NCI-H146 treated with DMSO at 0.1 percent for 48 hours (cell line): ENCODE results near the gene ALK.

Source experiments
- DNase-seq: peaks from one replicate; lab custom pipeline; 2025; ENCODE audit not compliant: unreplicated experiment; lab: John Stamatoyannopoulos, UW

ALK gene

DNA sequence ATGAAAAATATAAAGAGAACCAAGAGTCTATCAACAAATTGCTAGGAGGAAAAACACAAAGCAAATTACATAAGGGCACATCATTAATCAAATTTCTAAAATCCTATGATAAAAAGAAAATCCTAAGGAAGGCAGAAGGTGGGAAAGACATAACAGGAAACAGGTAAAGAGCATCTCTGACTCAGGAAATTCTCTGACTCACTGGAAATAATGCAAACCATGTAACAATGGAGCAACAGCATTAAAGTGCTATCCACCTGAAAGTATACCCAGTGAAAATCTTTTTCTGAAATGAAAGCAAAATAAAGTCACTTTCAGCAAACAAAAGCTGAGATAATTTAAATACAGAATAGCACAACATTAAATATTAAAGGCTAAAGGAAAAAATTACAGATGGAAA, 10.9 kb downstream of the ALK start:
- no peak for DNase-seq

DNA sequence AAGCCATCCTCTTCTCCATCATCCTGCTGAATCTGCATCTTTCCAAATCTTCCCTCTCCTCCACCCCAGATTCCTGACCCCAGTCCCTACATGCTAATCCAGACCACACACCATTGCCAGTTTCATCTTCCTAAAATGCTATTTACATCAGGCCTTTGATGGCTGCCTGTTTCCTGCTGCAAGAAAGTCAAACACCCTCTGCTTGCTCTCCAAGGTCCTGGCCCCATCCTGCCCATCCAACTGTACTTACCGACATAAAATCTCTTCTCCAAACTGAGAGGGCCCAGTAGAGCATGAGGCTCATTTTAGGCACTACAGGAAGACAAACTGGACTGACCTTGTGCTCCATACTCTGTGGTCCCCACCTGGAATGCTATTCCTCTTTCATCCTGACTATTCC, 19.0 kb downstream of the ALK start:
- DNase-seq, result no peak

DNA sequence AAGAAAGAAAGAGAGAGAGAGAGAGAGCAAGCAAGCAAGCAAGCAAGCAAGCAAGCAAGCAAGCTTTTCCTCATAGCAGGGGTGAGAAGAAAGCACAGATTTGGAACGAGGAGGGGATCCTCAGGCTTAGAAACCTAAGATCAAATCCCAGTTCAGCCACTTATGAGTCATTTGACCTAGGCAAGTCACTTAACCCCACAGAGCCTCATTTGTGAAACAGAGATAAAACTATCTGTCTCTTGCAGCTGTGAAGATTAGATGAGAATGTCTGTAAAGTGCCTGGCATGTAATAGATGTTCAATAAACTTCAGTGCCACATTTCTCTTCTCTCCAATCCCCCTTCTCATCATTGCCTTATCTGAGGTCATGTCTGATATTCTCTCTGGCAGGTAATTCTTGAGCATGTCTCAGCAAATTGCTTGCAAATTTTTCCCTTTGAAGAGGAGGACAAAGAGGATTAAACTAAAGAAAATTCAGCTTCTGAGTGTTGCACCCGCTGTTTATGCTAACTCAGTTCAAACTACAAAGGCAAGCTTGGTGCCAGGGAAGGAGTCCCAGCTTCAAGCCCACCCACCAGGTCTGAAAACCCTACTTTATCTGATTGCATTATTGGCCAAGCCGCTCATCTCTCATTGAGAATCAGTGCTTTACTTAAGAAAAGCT, 20.3 kb downstream of the ALK start:
- no peak for DNase-seq

DNA sequence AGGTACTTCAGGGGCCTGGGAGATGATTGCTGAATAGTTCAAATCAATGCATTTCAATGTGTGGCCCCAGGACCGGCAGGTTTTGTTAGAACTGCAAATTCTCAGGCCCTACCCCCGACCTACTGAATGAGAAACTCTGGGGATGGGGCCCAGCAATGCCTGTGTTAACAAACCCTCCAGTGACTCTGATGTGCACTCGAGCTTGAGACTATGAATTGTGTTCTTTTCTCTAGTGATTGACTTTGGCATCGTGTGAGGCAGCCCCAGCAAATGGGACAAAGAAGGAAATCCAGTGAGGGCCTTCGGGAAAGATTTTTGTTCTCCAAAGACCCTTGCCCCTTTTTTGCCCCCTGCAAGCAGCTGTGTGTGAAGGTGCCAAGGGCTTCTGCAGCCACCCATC, 22.4 kb downstream of the ALK start:
- DNase-seq, result no peak

DNA sequence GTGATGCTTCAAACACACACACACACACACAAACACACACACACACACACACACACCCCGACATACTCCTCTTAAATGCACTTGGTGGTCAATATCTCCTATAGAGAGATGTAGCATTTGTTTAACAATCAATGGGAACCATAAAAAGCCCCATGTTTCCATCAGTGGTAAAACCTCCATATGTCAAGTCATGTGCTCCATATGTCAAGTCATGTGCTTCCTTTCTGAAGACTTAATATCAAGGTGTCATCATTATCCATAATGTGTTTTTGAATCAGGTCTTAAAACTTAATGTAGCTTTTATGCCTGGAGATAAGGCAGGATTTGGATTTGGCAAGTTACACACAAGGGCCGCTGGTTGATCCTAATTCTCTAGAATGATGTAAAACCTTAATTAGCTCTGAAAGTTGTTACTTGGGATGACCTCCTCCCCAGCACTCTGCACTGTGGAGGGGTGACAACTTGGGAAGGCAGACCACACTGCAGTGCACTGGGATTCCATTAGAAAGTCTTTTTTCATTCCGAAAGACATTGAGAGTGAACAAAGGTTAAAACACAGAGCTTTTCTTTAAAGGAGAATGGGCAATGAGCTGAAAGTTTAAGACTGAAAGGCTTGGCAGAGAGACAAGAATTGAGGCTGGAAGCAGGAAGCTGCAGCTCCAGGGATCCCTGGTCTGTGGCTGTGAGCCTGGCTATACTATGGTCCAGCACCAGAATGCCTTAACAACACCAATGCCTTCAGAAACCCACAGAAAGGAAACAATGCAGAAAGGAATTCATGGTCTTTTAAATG, 26.4 kb downstream of the ALK start:
- no peak for DNase-seq

DNA sequence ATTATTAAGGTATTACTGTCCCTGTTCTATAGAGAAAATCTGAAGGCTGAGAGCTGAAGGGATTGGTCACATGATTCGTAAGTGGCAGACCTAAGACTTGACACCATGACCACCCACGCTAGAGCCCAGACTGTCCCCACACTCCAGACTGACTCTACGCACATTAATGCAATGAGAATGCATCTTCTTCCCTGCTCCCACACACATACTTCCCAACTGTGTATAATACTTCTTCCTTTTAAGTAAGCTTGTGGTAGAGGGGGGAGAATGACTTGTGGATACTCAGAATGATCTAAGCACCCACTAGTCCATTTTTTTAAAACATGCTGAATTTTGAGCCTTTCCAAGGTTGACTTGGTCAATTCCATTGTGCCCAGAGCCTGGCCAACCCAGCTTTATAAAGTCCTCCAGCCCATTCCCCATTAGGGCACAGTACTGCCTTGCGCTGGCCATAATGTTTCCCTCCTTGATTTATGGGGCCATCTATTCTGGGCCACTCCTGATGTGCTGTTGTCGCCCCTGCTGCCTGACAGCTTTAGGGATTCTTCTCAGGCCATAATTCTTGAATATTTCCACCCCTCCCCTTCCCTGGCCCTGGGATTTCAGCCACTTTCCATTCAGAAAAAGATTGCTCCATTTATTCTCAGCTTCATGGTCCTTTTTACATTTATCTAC, 28.7 kb downstream of the ALK start:
- DNase-seq, result no peak

DNA sequence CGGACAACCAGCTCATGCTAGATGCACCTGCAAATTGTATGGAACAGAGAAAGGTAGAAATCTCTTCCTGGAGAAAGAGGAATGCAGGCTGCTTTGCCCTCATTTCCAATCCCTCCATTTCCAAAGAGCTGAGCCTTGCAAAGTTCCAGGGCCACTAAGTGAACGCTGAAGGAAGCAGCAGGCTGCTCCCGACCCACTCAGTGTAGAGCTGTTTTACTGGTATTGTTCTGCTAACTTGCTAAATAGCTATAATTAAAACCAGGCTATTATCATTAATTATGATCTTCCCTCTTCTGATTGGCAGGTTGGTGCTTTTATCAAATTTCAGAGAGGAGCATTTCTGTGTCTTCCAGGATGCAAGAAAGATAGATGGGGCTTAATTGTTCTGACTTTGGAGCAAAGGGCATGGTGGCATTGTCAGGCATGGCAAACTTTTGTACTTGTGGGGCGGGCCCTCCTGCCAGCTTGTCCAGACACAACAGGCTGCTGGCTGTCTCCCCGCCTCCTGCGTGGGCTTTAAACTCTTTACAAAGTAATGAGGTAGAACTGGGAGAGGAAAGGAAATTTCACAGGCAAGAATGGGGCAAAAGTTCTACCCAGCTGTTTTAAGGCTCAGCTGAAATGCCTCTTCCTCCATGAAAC, 40.2 kb downstream of the ALK start:
- no peak for DNase-seq

DNA sequence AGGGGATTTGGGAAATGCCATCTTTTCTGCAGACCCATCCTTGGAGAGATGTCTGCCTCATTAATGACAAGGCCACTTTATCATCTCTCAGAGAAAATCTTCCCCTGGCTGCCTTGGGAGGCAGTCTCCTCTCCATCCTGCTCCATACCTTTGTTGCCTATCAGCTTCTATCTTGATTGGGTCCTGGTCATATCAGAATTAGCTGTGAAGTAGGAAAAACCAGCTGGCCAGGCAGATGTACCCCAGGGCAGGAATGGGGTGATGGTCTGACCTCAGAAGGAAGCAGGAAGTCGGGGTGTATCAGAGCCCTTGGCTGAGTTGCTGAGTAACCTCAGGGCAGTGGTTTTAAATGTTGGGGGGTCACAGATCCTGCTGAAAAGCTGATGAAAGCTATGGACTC, 41.3 kb downstream of the ALK start:
- DNase-seq, result no peak

DNA sequence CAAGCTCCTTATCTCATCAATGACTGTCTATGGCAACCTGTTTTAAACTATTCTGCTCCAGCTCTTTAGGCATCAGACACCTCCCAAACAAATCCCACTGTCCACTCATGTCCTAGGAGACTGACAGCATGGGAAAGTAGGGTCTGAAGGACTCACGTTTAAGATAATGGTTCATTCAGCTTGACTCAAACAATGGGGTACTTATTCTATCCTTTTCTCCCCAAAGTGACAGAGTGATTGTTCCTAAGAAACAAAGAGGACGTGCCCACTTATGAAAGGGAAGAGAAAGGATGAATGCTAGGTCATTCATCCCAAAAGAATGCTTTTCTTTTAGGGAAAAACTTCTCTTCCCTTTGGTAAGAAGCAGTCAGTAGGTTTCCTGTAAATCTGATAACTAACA, 41.9 kb downstream of the ALK start:
- no peak for DNase-seq

DNA sequence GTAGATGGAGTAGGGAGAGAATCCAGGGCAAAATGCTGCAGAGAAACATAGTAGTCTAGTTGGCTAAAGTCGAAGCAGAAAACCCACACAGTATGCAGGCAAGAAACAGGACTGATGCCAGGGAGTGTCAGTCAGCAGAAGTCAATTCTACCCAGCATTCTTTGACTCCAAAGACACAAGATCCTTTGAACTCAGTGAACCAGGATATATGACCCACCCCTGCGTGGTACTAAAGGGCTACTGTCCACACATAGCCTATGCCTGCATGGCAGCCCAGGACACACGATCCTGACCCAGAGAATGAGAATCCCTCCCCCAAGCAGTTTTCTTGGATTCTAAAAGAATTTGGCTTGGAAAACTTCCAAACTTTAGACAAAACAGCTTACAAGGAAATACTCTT, 42.5 kb downstream of the ALK start:
- DNase-seq, result no peak

DNA sequence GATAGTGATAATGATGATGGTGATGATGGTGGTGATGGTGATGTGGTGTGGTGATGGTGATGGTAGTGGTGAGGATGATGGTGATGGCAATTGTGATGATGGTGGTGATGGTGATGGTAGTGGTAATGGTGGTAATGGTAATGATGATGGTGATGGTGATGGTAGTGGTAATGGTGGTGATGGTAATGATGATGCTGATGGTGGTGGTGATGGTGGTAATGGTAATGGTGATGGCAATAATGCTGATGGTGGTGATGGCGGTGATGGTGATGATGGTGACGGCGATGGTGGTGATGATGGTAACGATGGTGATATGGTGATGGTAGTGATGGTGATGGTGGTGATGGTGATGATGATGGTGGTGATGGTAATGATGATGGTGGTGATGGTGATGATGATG, 45.0 kb downstream of the ALK start:
- DNase-seq, result no peak

DNA sequence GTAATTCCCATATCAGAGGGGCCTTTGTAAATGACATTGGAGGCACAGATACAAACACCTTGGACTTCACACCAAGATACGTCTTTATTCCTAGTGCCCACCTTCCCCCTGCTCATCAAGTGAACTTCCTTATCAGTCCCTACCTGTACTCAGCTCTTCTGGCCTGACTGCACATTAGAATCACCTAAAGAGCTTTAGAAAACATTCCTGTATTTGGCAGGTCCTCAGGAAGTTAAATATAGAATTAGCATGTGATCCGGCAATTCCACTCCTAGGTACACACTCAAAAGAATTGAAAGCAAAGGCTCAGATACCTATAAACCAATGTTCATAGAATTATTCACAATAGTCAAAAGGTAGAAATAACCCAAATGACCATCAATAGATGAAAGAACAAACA, 46.6 kb downstream of the ALK start:
- DNase-seq, result no peak

DNA sequence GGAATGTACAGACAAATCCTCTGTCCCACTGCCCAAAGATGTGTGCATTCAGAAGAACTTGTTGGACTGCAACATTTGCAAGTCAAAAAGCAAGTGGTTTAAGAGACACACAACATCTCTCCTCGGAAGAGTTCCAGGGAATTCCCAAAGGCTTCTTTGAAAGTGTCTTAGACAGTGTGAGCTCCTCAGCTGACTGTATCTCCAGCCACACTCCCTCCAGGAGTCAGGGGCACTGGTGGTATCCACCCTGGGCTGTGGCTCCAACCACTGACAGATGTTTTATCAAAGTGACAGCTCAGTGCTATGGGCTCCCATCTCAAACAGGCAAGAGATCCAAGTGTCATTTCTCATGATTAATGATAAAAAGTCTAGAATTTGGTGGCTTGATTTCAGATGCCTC, 48.5 kb downstream of the ALK start:
- no peak for DNase-seq

DNA sequence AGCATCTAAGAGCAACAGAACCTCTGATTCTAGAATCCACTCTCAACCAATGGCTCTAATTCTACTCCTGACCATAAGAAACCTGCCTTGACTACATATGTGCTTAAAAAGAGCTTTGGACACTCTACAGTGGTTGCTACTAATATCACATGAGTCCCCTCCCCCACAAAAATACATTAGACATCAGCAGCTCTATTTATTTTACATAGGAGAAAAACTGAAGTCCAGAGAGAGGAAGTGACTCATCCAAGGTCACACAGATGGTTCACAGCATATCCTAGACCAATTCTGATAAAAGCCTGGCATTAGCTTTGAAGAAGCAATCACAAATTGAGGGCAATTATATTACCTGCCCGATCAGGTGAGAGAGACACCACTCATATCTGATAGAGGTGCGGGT, 49.8 kb downstream of the ALK start:
- DNase-seq, result no peak

DNA sequence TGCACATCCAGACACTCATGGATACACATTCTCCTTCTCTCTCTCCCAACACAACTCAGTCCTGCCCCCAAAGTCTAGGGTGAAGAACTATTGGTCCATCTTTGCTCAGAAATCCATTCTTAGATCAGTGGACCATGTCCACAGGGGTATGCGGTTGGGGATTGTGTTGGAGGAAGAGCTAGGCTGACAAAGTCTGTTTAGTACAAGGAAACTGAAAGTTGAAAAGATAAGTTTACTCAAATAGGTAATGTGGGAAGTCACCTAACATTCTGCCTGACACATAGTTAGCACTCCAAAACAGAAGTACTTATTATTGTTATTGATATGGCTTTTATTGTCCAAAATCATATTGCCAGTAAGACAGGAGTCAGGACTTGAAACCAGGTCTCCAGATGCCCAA, 55.9 kb downstream of the ALK start:
- DNase-seq, result no peak

DNA sequence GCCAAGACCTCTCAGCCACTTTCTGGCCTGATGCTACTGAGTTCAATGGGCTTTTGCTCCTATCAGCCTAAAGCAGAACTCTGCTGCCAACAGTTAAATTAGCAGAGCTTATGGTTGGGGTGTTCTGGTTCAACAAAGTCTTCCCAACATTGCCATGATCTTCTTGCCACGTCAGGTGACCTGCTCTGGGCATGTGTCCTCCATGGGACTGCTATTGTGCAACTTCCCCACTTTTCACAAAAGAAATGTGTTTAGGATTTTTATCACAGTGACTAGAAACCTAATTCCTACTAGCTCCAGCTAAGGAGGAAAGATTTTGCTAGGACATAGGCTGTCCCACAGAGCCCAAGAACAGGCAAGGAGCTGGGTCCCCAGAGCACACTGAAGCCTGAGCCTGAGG, 56.4 kb downstream of the ALK start:
- no peak for DNase-seq

DNA sequence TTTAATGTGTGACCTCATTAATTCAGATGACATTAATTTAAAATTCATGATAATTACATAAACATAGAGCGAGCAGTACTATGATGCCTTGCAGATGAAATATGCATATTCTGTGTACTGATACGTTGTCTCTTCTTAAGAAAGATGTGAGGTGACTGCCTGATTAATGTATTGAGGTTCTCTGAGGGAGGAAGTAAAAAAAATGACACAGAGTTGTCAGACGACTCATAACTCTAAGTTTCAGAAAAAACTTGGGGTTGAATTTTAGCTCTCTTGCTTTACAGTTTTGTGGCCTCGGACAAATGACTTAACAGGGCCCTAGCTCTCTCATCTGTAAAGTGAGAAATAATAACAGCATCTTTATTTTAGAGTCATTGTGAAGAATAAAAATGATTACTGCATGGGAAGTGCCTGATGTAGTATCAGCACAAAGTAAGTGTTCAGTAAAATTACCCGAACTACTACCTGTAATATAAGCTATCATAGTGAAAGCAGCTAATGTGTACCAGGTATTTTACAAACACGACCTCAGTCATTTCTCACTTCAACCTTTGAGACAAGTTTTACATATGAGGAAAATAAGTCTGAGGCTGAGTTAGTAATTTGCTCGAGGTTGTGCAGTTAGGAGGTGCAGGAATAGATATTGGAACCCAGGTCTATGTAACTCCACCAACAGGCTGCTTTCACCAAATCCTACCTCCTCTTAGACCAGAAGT, 65.3 kb downstream of the ALK start:
- no peak for DNase-seq

DNA sequence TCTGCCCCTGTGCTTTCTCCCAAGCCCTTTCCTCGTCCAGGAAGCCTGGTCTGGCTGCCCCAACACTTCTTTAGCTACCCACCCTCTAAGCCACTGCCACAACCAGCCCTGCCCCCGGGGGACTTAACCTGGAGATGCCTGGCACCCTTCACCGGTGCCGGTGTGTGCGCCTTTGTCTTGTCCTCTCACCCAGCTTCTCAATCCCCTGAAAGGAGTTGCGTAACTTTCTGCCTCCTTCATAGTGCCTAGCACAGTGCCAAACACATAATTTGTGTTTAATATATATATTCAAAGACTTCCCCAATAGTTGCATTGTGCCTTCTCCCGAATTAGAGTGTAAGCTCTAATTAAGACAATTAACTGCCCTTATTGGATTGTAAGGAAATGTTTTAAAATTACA, 70.6 kb downstream of the ALK start:
- no peak for DNase-seq

DNA sequence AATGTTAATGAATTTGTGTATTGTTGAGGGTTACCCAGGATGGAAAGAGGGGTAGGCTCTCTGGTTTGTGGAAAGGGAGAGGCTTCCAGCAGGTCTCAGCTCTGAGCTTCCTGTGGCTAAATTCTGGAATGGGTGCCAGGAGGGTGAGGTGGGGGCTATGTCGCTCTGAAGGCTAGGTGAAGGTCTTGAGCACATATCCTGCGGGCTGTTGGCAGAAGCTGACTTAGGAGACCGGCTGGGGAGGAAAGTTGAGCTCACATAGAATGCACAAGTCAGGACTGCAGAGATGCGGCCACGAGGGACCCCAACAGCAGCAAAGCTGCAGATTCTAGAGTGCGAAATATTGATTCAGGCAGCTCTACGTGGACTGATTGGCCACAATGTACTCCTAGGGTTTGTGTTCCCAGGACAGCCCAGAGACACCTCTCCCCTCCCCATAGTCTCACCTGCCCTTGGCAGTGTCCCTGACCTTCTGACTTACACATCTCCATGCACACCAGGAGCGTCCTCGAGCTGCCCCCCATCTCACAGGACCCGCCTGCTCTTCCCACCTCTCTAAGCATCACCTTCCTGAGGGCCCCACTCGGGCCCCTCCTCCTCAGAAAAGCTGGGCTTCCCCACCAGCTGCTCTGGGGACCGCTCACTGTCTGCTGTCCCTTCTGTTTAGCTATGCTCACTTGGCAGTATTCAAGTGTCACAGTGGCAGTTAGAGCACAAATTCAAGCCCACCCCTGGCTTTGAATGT, 72.6 kb downstream of the ALK start:
- no peak for DNase-seq

DNA sequence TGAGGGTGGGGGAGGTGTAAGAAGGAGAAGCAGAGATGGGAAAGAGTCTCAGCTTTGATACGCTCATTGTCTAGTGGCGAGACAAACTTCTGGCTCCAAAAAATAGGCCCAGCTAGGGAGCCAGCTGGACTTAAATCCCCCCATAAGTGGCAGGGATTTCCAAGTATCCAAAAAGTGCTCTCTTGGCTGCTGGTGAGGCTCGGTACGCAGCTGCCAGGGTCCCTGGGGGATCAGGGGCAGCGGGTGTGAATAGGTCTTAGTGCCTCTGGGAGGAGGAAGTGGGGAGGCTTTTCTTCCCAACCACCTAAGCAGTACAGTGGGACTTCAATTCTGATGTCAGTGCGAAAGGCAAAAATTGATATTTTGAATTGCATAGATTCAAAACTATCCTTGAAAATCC, 73.5 kb downstream of the ALK start:
- no peak for DNase-seq
